Fibroblast of skin of scalp (primary cell): ENCODE results near the gene NRN1L.

ENCODE experiments used
- DNase-seq: peaks from one replicate; pipeline ENCODE4 v3.0.0-alpha.2; 2013

Gene NRN1L

DNA sequence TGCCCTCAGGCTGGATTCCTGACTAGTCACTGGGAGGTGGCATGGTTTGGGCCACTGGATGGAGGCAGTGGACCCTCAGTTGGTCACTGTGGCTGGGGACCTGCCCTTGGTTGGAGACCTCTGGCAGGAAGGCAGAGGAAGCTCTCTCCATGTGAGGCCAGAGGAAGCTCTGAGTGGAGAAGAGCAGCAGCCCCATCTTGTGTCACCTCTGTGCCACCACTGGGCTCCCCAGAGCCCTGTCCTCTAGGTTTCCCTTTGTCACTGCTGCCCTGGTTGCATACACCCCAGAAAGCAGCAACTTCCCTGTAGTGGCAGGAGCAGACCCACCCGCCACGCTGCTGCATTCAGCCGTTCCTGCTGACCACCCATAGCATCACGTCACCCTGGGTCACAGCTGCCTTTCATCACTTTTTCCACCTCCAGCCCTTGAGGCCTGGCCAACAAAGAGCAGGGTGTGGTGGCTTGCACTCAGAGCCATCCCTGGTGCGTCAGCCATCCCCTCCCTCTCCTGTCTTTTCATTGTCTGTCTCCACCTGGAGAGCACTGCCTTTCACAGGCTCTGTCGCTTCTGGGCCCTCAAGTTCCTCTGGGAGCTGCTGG lies 35.0 kb downstream of the NRN1L start:
- no peak for DNase-seq

DNA sequence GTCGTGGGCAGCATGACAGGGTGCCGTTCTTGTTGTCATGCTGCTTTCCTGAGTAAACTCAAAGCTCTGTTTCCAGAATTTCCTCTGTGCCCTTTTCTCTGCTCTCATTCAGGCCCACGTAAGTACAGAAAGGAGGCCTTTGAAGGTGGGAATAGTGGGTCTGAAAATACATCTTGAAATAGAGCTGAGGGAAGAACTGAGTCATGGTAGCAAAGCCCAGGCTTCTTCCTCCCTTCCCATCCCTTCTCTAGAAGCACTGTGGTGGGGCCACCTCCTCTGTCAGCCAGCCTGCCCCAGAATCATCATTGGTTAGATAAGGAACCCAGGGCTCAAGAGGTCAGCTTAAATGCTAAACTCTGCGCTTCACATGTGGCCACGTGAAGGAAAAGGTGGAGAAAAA lies 37.5 kb downstream of the NRN1L start:
- no peak for DNase-seq

- no peak for DNase-seq
These were observed 38.1 kb downstream of the NRN1L start for GRCh38 chr16:67922740-67923139.

GRCh38 chr16:67923414-67924116 lies 38.9 kb downstream of the NRN1L start:
- DNase-seq, result no peak

GRCh38 chr16:67924140-67924906 lies 39.6 kb downstream of the NRN1L start:
- DNase-seq, result no peak

DNA sequence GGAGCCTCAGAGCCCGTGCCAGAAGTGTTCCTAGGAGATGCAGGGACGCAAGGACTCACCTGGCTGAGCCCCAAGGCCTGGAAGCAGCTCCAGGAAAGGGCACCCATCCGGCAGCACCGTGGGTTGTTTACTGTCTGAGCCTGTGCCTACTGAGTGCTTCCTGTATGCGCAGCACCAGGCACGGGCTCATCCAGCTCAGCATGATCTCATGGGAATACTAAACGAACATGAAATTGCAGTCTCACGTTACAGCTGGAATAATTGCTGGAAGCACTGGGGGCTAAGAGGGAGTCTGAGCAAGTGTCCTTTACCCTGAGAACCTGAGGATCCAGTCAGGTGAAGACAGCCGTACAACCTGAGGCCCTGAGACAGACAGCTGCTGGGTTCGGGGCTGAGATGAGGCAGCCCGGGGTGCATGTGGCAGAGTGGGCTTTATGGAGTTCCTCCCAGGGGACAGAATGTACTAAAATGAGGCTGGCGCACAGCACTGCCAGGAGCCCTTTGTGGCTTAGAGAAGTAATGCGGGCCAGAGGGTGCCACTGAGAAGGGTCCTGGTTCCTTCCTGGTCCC lies 41.6 kb downstream of the NRN1L start:
- no peak for DNase-seq

DNA sequence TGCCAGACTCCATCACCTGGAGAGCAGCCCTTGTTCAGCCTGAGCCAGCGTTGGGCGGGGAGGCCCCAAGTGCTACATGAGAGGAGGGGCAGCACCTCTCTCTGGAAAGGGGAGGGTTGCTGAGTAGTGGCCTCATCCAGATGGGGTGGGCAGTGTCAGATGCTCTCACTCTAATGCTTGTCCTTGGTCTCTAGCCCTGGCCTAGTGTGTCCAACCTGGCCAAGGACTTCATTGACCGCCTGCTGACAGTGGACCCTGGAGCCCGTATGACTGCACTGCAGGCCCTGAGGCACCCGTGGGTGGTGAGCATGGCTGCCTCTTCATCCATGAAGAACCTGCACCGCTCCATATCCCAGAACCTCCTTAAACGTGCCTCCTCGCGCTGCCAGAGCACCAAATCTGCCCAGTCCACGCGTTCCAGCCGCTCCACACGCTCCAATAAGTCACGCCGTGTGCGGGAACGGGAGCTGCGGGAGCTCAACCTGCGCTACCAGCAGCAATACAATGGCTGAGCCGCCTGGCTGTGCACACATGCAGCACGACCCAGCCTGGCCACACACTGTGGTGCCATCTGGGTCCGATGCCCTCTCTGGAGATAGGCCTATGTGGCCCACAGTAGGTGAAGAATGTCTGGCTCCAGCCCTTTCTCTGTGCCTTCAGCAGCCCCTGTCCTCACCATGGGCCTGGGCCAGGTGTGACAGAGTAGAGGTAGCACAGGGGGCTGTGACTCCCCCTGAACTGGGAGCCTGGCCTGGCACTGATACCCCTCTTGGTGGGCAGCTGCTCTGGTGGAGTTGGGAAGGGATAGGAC lies 42.7 kb downstream of the NRN1L start:
- DNase-seq, result no peak

GRCh38 chr16:67928147-67928546 lies 43.5 kb downstream of the NRN1L start:
- DNase-seq, result no peak

GRCh38 chr16:67928561-67929364 lies 44.1 kb downstream of the NRN1L start:
- DNase-seq, result peak; percentile 54

GRCh38 chr16:67930191-67930590 lies 45.5 kb downstream of the NRN1L start:
- no peak for DNase-seq

- no peak for DNase-seq
These were observed 46.1 kb downstream of the NRN1L start for GRCh38 chr16:67930678-67931211.

- no peak for DNase-seq
These were observed 47.2 kb downstream of the NRN1L start, which contains the start of gene CTRL for GRCh38 chr16:67931712-67932461. TSS of gene CTRL (minus strand) at chr16:67931862. CDS start at chr16:67931852, 10 bp downstream.

DNA sequence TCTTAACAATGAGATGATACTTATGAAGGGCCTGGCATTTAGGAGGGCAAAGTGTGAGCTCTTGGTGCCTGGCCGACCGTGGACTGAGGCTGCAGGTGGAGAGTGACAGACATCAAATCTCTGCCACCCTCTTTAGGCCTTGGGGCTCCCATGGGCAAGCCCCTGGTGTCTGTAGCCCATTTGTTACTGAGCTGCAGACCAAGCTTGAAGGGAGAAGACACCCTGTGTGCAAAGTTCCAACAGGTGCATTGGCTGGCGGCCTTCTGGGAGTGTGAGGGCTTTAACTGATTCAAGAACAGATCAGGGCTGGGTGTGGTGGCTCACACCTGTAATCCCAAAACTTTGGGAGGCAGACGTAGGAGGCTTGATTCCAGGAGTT lies 47.8 kb downstream of the NRN1L start:
- DNase-seq, result no peak

DNA sequence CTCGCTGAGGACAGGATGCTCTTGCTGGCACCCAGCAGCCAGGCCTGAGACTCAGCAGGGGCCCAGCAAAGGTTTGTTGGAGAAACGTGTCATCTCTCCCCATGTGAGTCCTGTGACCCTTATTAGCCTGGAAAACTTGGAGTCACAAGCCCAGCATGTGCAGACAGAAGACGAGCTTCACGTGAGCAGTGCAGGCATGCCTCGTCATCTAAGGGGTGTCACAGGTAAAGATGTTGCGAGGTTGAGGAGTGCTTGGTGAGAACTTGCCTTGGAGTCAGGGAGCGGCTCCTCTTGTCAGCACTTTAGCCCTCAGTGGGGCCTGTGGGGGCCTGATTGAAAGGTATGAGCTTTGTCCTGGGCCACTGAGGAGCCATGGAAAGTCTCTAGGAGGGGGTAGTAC lies 49.1 kb downstream of the NRN1L start:
- DNase-seq, result no peak

GRCh38 chr16:67934306-67935100 lies 49.8 kb downstream of the NRN1L start:
- DNase-seq, result no peak

DNA sequence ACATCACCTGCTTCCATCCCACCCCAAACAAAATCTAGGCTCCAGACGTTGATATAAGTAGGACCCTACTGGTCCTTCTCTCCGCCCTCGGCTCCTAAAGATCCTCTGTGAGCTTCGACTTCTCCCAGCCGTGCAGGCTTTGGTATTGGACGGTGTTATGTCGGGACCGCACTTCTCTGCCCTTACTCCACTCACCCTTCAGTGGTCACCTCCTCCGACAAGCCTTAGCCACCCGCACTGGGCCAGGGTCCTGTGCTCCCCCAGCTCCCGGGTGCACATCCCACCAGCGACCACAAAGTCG lies 50.4 kb downstream of the NRN1L start:
- DNase-seq, result no peak

GRCh38 chr16:67935402-67936123 lies 50.9 kb downstream of the NRN1L start:
- DNase-seq, result peak; percentile 90
